Chondrocyte (in vitro differentiated cells): Measurements from ENCODE around the gene POPDC2. TPM values are rescaled to one million over a fixed set of nuclear protein-coding genes. Genes with fewer than 3 reads are reported as not detected.

ENCODE experiments used
- DNase-seq: peaks from one replicate; pipeline ENCODE4 v3.0.0; 2021; ENCODE audit warnings: mixed read lengths, low spot score
- H3K27ac Mint-ChIP-seq: one replicate; pipeline ENCODE4 v1.8.0; 2021; ENCODE audit warnings: mild to moderate bottlenecking, moderate library complexity, mixed read lengths; ENCODE audit not compliant: unreplicated experiment
- H3K27me3 Mint-ChIP-seq: 2 replicates; pipeline ENCODE4 v1.8.0; 2021; ENCODE audit warnings: low read depth, mixed read lengths
- H3K36me3 Mint-ChIP-seq: 2 replicates; pipeline ENCODE4 v1.8.0; 2021; ENCODE audit warnings: low read depth, mixed read lengths
- H3K4me1 Mint-ChIP-seq: 2 replicates; pipeline ENCODE4 v1.8.0; 2021; ENCODE audit warnings: low read depth, mild to moderate bottlenecking, mixed read lengths
- H3K4me3 Mint-ChIP-seq: one replicate; pipeline ENCODE4 v1.8.0; 2021; ENCODE audit warnings: mild to moderate bottlenecking, moderate library complexity, mixed read lengths; ENCODE audit not compliant: unreplicated experiment
- H3K9me3 Mint-ChIP-seq: 2 replicates; pipeline ENCODE4 v1.8.0; 2021; ENCODE audit warnings: low read depth, mixed read lengths
- CTCF ChIP-seq: fragments of 200-600 bp; sonication (generic); IDR thresholded peaks from 2 replicates; pipeline ENCODE4 v1.5.0; 2021; ENCODE audit warnings: antibody characterized with exemption, mild to moderate bottlenecking, moderate library complexity
- total RNA-seq: library from RNA; stranded (reverse); gene quantifications from 3 replicates; pipeline ENCODE4 v1.2.1, GENCODE V29; 2021

POPDC2 gene
- total RNA-seq, 1 donor from 2014 or later, result 0.80 TPM

GRCh38 chr3:119658994-119659393, 1.4 kb downstream of the POPDC2 start:
- Mint-ChIP-seq H3K27ac (no peak overlapping the region), H3K27me3 (no peaks in the 10 kb centered on the region), H3K9me3 (no peaks in the 10 kb centered on the region), H3K4me1 (peaks cover 9% of the 10 kb centered on the region), H3K4me3 (no peak overlapping the region), H3K36me3 (no peaks in the 10 kb centered on the region)
- no peak for DNase-seq
- no peak for TF ChIP-seq CTCF

- Mint-ChIP-seq H3K27me3 (no peaks in the 10 kb centered on the region), H3K36me3 (no peaks in the 10 kb centered on the region), H3K9me3 (no peaks in the 10 kb centered on the region), H3K4me3 (no peak overlapping the region), H3K27ac (no peak overlapping the region), H3K4me1 (peaks cover 8% of the 10 kb centered on the region)
- no peak for DNase-seq
- no peak for TF ChIP-seq CTCF
These were observed 2.3 kb downstream of the POPDC2 start for GRCh38 chr3:119657887-119658702.

DNA sequence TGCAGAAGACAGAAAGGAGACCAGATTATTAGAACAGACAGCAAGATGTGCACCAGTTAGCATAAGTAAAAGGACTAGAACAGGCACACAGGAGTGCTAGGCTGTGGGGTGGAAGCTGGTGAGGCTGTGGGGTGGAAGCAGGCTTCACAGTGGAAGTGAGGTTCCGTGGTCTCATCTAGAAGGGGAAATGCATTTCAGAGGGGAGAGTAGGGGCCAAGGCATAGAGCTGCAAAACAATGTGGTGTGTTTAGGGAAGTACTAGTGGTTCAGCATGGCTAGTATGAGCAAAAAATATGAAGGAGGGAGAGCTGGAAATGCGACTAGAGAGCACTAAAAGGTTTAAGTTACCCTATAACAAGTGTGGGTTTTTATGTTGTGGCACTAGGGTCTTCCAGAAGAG, 6.5 kb downstream of the POPDC2 start:
- no peaks in the 10 kb centered on the region for H3K9me3 Mint-ChIP-seq
- no peak for DNase-seq
- H3K4me3 Mint-ChIP-seq, result no peak overlapping the region
- H3K27ac Mint-ChIP-seq, result no peak overlapping the region
- no peaks in the 10 kb centered on the region for H3K4me1 Mint-ChIP-seq
- TF ChIP-seq CTCF, result no peak
- H3K36me3 Mint-ChIP-seq, result no peaks in the 10 kb centered on the region
- no peaks in the 10 kb centered on the region for H3K27me3 Mint-ChIP-seq

- no peak overlapping the region for H3K27ac Mint-ChIP-seq
- no peaks in the 10 kb centered on the region for H3K4me1 Mint-ChIP-seq
- H3K27me3 Mint-ChIP-seq, result no peaks in the 10 kb centered on the region
- H3K36me3 Mint-ChIP-seq, result no peaks in the 10 kb centered on the region
- H3K4me3 Mint-ChIP-seq, result no peak overlapping the region
- H3K9me3 Mint-ChIP-seq, result no peaks in the 10 kb centered on the region
- no peak for DNase-seq
- TF ChIP-seq CTCF, result no peak
These were observed 7.9 kb downstream of the POPDC2 start for GRCh38 chr3:119652306-119653033.

- no peak for DNase-seq
- no peak for TF ChIP-seq CTCF
- H3K36me3 Mint-ChIP-seq, result peaks cover 6% of the 10 kb centered on the region
- H3K27ac Mint-ChIP-seq, result no peak overlapping the region
- H3K4me3 Mint-ChIP-seq, result no peak overlapping the region
- no peaks in the 10 kb centered on the region for H3K9me3 Mint-ChIP-seq
- no peaks in the 10 kb centered on the region for H3K4me1 Mint-ChIP-seq
- H3K27me3 Mint-ChIP-seq, result no peaks in the 10 kb centered on the region
These were observed 10.6 kb downstream of the POPDC2 start for GRCh38 chr3:119649761-119650160.
